Neural crest cell (in vitro differentiated cells): ENCODE measurements around the gene PTEN. TPM values are rescaled to one million over a fixed set of nuclear protein-coding genes. Genes with fewer than 3 reads are reported as not detected.
A peak's percentile ranks its signal among the peaks of the same experiment; 100 is the strongest.
"Not testable (repeated sequence)": the region's sequence is repeated elsewhere in the genome, so short reads cannot be mapped to it uniquely, and the experiment has no call there.

Experiments used
- DNase-seq: peaks from one replicate; pipeline ENCODE4 v3.0.0; 2021; ENCODE audit warnings: low read depth, mixed read lengths, low spot score
- H3K27ac Mint-ChIP-seq: one replicate; pipeline ENCODE4 v1.8.0; 2021; ENCODE audit warnings: mild to moderate bottlenecking, mixed read lengths; ENCODE audit not compliant: unreplicated experiment
- H3K27me3 Mint-ChIP-seq: 2 replicates; pipeline ENCODE4 v1.8.0; 2021; ENCODE audit warnings: low read depth, mild to moderate bottlenecking, mixed read lengths
- H3K36me3 Mint-ChIP-seq: 2 replicates; pipeline ENCODE4 v1.8.0; 2021; ENCODE audit warnings: low read depth, mild to moderate bottlenecking, mixed read lengths
- H3K4me1 Mint-ChIP-seq: 2 replicates; pipeline ENCODE4 v1.8.0; 2021; ENCODE audit warnings: mixed read lengths
- H3K4me3 Mint-ChIP-seq: one replicate; pipeline ENCODE4 v1.8.0; 2021; ENCODE audit warnings: mild to moderate bottlenecking, mixed read lengths
- H3K9me3 Mint-ChIP-seq: 2 replicates; pipeline ENCODE4 v1.8.0; 2021; ENCODE audit warnings: mixed read lengths
- total RNA-seq: library from RNA; stranded (reverse); gene quantifications from 2 replicates; pipeline ENCODE4 v1.2.1, GENCODE V29; 2021
- TF ChIP-seq, protein P1 (sequence below): fragments of 200-600 bp; sonication (generic); conservative IDR thresholded peaks from 2 replicates; pipeline ENCODE4 v1.5.0; 2021; ENCODE audit warnings: antibody characterized with exemption, mild to moderate bottlenecking

PTEN gene
- total RNA-seq, 1 donor from 2014 or later = 52.5 TPM

DNA sequence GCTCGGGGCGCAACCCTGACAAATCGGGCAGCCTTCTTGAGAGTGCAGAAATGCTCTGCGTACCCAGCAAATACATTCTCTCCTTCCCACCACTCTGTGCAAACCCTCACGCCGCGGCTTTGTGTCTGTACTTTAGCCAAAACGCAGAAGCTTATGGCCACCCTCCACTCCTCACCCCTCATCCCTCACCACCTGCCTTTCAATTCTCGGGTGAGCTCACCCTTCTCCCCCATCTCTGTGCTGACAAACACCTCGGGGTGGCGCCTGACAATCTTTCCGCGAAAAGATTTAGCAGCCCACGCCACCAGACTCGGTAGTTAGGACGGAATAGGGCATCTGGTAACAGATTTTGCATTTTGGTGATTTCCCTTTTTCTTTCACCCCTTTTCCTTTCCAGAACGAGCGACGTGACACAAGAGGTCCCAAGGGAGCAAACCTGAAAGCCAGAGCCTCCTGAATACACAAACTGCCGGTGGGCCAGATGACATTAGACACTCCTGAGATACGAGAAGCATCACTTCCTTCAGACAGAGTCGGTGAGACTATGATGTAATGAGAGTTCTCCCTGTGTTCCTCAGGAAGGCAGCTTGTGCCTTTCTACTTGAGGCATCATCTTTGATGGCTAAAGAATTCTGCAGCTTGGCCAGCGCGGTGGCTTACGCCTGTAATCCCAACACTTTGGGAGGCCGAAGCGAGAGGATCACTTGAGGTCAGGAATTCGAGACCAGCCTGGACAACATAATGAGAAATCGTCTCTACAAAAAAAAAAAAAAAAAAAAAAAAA, 44.7 kb upstream of the PTEN start:
- Mint-ChIP-seq H3K9me3 (no peaks in the 10 kb centered on the region), H3K4me1 (peaks cover 38% of the 10 kb centered on the region), H3K27ac (peak overlapping the region; percentile 99), H3K4me3 (peak overlapping the region; percentile 100), H3K27me3 (no peaks in the 10 kb centered on the region), H3K36me3 (peaks cover 3% of the 10 kb centered on the region)
- TF ChIP-seq, protein P1, sequence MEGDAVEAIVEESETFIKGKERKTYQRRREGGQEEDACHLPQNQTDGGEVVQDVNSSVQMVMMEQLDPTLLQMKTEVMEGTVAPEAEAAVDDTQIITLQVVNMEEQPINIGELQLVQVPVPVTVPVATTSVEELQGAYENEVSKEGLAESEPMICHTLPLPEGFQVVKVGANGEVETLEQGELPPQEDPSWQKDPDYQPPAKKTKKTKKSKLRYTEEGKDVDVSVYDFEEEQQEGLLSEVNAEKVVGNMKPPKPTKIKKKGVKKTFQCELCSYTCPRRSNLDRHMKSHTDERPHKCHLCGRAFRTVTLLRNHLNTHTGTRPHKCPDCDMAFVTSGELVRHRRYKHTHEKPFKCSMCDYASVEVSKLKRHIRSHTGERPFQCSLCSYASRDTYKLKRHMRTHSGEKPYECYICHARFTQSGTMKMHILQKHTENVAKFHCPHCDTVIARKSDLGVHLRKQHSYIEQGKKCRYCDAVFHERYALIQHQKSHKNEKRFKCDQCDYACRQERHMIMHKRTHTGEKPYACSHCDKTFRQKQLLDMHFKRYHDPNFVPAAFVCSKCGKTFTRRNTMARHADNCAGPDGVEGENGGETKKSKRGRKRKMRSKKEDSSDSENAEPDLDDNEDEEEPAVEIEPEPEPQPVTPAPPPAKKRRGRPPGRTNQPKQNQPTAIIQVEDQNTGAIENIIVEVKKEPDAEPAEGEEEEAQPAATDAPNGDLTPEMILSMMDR = peak; percentile 20
- DNase-seq = no peak

- peaks cover 3% of the 10 kb centered on the region for H3K36me3 Mint-ChIP-seq
- TF ChIP-seq, protein P1 = no peak
Measured at GRCh38 chr10:87819289-87819585, 44.2 kb upstream of the PTEN start.

DNA sequence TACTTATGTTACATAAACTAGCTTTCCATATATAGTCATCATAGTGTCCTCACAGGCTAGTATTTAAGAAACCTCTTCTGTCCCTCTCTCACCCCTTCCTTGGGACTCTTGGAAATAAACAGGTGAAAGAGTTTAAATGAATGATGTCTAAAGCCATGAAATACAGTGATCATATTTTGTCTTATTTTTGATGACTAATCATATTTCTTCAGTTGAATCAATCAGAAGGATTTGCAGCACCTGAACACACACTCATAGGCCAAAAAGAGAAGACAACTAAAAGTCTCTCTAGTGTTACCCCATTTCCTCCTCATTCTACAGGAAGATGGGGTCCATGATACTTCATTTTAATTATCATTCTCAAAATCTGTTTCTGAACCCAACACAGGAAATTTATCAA, 36.8 kb upstream of the PTEN start:
- TF ChIP-seq, protein P1 = no peak
- no peak overlapping the region for H3K27ac Mint-ChIP-seq
- H3K36me3 Mint-ChIP-seq = peaks cover 2% of the 10 kb centered on the region
- H3K9me3 Mint-ChIP-seq = peaks cover 2% of the 10 kb centered on the region
- H3K4me3 Mint-ChIP-seq = no peak overlapping the region
- H3K4me1 Mint-ChIP-seq = no peaks in the 10 kb centered on the region
- no peaks in the 10 kb centered on the region for H3K27me3 Mint-ChIP-seq
- no peak for DNase-seq

More at GRCh38 chr10:87819289-87819585, 44.2 kb upstream of the PTEN start:
- Mint-ChIP-seq H3K27ac (no peak overlapping the region), H3K4me1 (peaks cover 38% of the 10 kb centered on the region), H3K9me3 (no peaks in the 10 kb centered on the region), H3K27me3 (no peaks in the 10 kb centered on the region), H3K4me3 (peak overlapping the region; percentile 82)
- DNase-seq = no peak

DNA sequence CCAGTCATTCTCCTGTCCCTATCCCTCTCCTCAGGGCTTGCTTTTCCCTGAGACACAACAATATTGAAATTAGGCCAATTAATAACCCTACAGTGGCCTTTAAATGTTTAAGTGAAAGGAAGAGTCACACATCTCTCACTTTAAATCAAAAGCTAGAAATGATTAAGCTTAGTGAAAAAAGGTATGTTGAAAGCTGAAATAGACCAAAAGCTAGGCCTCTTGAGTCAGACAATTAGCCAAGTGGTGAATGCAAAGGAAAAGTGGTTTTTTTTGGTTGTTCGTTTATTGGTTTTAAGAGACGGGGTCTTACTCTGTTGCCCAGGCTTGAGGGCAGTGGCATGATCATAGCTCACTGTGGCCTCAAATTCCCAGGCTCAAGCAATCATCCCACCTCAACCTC, 35.7 kb upstream of the PTEN start:
- H3K27me3 Mint-ChIP-seq = no peaks in the 10 kb centered on the region
- H3K4me1 Mint-ChIP-seq = no peaks in the 10 kb centered on the region
- H3K27ac Mint-ChIP-seq = no peak overlapping the region
- H3K36me3 Mint-ChIP-seq = peaks cover 2% of the 10 kb centered on the region
- peaks cover 2% of the 10 kb centered on the region for H3K9me3 Mint-ChIP-seq
- TF ChIP-seq, protein P1 = no peak
- no peak overlapping the region for H3K4me3 Mint-ChIP-seq
- no peak for DNase-seq

GRCh38 chr10:87829051-87829450, 34.4 kb upstream of the PTEN start:
- not testable (repeated sequence) for H3K27ac Mint-ChIP-seq, H3K36me3 Mint-ChIP-seq, H3K4me1 Mint-ChIP-seq, H3K9me3 Mint-ChIP-seq, H3K4me3 Mint-ChIP-seq, DNase-seq, H3K27me3 Mint-ChIP-seq

- Mint-ChIP-seq H3K4me3 (no peak overlapping the region), H3K27ac (no peak overlapping the region), H3K9me3 (peaks cover 2% of the 10 kb centered on the region), H3K36me3 (peaks cover 2% of the 10 kb centered on the region), H3K4me1 (no peaks in the 10 kb centered on the region), H3K27me3 (no peaks in the 10 kb centered on the region)
- no peak for DNase-seq
- TF ChIP-seq, protein P1 = no peak
Measured at GRCh38 chr10:87829986-87830729, 33.3 kb upstream of the PTEN start.
